ENCODE measurements around the gene FAM174A.

FAM174A gene

GRCh38 chr5:100535060-100536005, at the start of gene FAM174A:
Gene FAM174A, plus strand, starts transcription at chr5:100535374. Its CDS starts 157 bp downstream, at chr5:100535531.
- DNase-seq (ENCODE audit: low read depth in 2 of 2), result peak; percentile 89 to 90

GRCh38 chr5:100493996-100494395, 41.2 kb upstream of the FAM174A start:
- no peak for DNase-seq (ENCODE audit: low read depth in 2 of 2)

GRCh38 chr5:100496296-100496695, 38.9 kb upstream of the FAM174A start:
- DNase-seq (ENCODE audit: low read depth in 2 of 2), result no peak

- no peak for DNase-seq (ENCODE audit: low read depth in 2 of 2)
Observed at GRCh38 chr5:100502684-100503083, 32.5 kb upstream of the FAM174A start.

GRCh38 chr5:100505984-100506670, 29.0 kb upstream of the FAM174A start:
- no peak for DNase-seq (ENCODE audit: low read depth in 2 of 2)

- DNase-seq (ENCODE audit: low read depth in 2 of 2), result no peak
Observed at GRCh38 chr5:100516285-100516684, 18.9 kb upstream of the FAM174A start.

DNA sequence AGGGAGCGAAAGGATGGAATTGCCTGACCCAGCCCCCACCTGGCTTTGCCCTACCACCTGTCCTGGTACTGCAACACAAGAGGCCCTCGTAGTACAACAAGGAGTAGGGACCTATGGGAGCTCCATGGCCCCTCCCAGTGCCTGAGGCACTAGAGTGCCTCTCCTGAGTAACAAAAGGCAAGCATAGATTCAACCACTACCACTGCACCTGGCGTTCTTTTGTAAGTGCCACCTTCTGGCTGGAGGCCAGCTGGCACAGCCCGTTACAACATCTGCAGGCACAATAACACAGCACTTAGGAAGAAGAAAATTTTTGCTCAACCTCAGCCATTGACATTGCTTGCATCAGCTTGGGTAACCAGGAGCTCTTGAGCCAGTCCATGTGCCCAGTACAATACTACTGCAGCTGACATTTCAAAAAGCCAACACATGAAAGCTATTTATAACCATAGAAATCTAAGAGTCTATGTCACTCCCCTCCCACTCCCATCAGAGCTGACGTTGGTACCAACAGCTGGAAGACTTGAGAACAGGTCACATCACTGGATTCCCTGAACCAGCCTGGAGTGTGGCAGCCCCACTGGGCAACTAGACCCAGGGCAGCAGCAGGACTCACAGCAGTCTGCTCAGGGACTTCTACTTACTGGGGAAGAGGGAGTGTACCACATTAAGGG, 17.7 kb upstream of the FAM174A start:
- DNase-seq (ENCODE audit: low read depth in 2 of 2), result no peak

DNA sequence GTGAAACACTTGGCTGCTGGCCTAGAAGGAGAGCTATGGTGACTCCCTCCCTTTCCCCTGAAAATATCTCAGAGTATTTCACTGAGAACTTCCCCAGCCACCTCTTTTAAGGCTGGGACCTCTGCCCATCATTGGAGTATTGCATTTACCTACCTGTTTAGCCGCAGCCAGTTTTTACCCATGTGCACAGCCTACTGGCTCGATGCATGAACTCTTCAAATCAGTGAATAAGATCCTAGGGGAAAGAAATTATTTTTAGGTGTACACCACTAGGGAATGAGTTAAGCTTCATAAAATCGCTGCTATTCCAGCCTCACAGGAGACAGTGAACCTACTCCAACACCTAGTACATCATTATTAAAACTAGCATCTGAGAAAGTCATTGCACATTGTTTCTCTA, 16.8 kb upstream of the FAM174A start:
- DNase-seq (ENCODE audit: low read depth in 2 of 2), result no peak

GRCh38 chr5:100519075-100519474, 16.1 kb upstream of the FAM174A start:
- DNase-seq (ENCODE audit: low read depth in 2 of 2), result no peak

DNA sequence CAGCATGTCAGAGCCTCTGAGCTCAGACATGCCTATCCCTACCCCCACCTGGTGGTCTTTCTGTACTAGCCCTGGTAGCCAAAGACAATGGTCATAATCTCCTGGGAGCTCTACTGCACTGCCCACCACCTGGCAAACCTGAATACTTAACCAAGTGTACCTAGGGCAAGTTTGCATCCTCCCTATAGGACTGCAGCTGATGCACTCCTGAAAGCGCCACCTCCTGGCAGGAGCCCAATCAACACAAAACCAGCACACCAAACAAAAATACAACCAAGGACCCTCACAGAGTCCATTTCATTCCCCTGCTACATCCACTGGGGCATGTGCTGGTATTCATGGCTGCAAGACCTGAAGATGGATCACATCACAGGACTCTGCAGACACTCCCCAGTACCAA, 14.8 kb upstream of the FAM174A start:
- no peak for DNase-seq (ENCODE audit: low read depth in 2 of 2)

DNA sequence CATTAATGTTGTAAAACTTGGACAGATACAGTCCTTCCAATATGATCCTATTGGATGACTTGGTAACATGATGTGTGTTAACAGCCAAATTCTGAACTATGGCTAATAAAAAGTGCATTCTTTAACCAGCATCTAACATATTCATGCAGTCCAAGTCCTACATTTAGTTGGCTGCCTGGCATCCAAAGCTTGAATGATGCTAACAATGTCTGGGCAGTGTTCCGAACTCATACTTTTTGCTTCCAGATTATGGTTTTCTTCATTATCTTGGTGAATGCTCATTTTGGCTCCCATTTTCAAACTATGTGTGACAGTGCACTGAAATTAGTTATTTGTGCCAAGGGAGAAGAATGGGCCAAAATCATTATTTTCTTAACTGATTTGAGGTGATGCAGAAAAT, 2.8 kb downstream of the FAM174A start:
- no peak for DNase-seq (ENCODE audit: low read depth in 2 of 2)

GRCh38 chr5:100539519-100539918, 4.3 kb downstream of the FAM174A start:
- DNase-seq (ENCODE audit: low read depth in 2 of 2), result no peak

DNA sequence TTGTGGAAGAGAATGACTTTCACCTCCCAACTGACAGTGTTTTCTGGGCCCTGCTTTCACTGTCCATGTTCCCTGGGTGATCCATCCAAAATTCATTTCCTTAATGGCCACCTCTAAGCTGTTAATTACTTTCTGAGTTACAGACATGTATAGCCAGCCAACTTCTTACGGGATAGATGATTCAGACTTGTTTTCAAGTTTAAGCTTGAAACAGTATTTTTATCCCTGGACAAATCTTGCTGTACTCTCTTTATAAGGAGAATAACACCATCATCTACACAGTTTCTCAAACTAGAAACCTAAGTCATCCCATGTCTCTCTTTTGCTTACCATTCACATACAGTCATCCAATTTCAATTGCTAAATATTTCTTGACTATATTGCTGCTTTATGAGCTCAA, 6.9 kb downstream of the FAM174A start:
- no peak for DNase-seq (ENCODE audit: low read depth in 2 of 2)

DNA sequence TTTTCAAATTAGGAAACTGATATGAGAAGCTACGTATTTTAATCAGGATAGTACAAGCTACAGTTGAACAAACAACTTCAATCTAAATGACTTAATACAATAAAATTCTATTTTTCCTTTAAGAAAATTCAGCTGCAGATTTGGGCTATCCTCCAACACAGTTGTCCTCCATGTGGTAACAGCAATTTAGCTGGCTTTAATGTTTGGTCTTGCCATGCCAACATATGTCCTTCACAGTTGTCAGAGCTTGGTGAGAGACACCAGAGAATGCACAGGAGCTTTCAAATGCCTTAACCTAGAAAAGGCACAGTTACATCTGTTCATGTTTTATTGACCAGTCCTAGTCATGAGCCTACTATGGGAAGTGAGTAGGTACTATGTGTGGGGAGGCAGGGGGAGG, 10.8 kb downstream of the FAM174A start:
- DNase-seq (ENCODE audit: low read depth in 2 of 2), result no peak

- no peak for DNase-seq (ENCODE audit: low read depth in 2 of 2)
Observed at GRCh38 chr5:100550531-100551051, 15.4 kb downstream of the FAM174A start.

- no peak for DNase-seq (ENCODE audit: low read depth in 2 of 2)
Observed at GRCh38 chr5:100551183-100551582, 16.0 kb downstream of the FAM174A start.

DNA sequence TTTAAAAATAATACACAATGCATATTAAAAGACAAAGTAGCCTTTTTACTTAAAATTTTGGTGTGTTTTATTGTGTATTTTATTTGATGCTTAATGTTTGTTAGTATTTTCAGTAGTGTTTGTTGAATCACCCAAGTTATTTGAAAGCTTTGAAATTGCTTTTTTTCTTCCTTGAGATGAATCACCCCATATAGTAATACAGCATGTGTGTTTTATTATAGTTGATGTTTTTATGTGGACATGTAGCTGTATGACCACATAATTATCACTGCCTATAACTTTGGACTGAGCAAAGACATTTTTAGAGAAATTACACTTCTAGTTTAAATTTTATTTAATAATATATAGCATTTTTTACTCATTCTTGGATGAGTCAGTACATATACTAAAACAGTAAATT, 18.0 kb downstream of the FAM174A start:
- DNase-seq (ENCODE audit: low read depth in 2 of 2), result no peak

DNA sequence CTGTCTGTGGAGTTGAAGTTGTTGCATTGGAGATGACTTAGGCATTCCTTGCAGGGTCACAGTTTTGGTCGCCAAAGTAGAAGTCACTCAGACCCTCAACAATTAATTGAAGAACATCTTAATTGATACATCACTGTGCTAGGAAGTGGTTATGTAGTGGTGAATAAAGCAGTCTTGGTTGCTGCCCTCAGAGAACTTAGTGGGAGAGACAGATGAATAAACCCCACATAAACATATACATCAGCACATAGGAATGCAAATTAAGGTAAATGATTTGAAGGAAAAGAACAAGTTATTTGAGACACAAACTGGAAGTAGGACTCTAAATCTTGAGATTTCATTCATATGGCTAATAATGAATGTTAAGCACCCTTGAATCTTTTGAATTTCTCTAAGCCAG, 25.7 kb downstream of the FAM174A start:
- no peak for DNase-seq (ENCODE audit: low read depth in 2 of 2)

DNA sequence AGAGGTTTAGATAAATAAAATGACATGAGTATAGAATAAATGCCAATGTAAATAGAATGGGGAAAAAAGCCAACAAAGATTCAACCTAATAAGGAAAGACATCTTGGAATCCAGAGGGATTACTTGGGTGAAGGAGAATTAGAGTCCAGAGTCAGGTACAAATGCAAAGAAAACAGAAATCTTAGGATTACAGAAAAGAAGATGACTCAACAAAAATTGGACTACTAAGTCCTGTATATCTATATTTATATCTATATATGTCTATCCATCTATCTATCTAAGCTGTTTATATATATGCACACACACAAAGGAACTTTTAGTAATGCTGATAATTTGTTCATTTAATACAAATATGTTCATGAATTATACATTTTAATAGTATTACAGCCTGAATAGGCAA, 27.6 kb downstream of the FAM174A start:
- no peak for DNase-seq (ENCODE audit: low read depth in 2 of 2)

DNA sequence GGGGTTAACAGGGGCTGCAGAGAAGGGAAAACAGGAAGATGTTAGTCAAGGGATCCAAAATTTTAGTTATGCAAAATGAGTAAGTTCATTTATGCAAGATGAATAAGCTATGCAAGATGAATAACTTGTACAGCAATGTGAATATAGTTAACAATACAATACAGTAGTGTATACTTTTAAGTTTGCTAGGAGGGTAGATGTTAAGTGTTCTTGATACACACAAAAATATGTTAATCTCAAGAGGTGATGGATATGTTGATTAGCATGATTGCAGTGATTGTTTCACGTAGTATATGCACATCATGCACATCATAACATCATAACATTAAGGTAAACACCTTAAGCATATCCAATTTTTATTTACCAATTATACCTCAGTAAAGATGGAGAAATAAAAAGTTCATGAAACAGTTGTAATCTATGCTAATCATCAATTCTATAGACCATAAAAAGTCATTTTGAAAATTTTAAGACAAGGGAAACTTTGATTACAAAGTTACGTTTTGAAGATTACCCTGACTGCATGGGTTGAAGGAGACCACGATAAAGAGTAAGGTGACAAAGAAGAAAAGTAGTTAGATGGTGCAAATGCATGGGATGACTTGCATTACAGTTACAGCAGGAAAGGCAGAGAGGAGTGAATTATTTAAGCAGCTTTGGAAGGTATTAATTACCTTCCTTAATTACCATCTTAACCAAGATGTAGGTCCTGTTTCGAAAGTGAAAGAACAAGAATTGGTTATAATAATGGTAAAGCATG, 31.4 kb downstream of the FAM174A start:
- no peak for DNase-seq (ENCODE audit: low read depth in 2 of 2)

DNA sequence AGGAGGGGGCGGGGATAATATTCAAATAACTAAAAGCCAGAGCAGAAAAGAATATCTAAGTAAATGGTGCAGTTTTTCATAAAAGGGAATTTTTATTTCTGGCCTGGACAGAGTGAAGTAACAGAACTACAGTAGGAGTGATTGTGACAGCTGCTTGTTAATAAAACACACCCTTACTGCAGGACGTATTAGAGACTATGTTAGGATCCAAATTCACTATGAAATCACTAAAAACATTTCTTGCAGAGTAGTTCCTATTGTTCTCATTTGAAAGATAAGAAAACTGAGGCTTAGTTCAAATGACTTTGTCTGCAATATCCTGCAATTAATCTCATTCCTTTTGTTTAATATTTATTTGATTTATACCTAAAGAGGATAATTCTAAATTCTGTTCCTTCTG, 39.5 kb downstream of the FAM174A start:
- no peak for DNase-seq (ENCODE audit: low read depth in 2 of 2)

- DNase-seq (ENCODE audit: low read depth in 2 of 2), result no peak
Observed at GRCh38 chr5:100575815-100576214, 40.6 kb downstream of the FAM174A start.

All from activated CD4-positive, alpha-beta T cell treated with anti-CD3 and anti-CD28 coated beads for 24 hours (primary cell).